ENCODE measurements around the gene GAB2.

GAB2 gene

DNA sequence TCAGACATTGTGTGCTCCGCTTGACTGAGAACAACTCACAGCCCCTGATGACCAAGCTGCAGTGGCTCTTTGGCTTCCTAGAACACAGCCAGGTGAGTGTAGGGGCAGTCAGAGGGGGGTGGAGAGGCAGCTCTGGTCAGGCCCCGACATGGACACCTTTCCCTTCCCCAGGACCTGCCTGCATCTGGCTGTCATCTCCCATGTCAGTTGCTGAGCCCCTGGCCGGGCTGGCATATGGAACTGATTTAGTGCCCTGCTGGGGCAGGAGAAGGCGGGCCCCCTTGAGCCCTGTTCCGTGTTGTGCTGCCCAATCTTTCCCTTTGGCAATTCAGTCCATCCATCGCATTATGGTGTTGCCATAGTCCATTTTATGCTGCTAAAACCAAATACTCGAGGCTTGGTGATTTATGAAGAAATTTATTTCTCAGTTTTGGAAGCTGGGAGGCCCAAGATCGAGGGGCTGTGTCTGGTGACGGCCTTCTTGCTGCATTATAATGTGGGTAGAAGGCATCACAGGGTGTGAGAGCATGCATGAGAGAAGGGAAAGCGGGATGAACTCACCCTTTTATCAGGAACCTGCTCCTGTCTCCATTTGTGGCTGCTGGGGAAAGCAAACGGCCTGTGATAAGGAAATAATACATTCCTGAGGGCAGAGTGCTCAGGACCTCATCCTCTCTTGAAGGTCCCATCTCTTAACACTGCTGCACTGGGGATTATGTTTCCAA, 209.9 kb downstream of the GAB2 start:
- DNase-seq (ENCODE audit: low read depth in 2 of 2): no peak

DNA sequence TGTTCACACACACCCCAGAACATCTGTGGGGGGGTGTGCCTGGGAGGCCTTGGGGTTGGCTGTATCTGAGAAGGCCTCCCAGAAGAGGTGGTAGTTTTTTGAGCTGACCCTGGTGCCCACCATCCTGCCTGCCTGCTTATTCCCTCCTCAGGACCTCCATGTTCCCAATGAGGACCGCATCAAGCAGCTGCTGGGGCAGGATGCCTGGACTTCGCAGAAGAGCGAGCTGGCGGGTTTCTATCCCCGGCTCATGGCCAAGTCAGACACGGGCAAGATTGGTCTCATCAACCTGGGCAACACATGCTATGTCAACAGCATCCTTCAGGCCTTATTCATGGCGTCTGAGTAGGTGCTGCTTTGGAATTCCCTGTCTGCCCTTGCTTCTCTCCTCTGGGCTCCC, 211.9 kb downstream of the GAB2 start:
- DNase-seq (ENCODE audit: low read depth in 2 of 2): no peak

DNA sequence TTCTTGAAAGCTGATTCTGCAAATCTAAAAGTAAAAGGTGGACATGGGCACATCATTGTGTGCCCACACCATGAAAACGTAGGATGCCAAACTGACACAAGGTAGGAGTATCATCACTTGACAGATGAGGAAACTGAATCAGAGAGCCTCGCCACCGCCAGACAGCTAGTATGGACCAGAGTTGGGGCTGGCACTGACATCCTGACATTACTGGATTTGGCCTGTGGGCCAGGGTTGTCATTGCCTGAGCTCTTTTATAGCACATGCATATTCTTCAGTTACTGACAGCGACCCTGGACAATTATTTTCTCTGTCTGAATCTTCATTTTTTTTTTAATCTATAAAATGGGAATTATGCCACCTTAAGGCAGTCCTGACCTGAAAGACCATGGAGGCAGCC, 212.4 kb downstream of the GAB2 start:
- DNase-seq (ENCODE audit: low read depth in 2 of 2): no peak

DNA sequence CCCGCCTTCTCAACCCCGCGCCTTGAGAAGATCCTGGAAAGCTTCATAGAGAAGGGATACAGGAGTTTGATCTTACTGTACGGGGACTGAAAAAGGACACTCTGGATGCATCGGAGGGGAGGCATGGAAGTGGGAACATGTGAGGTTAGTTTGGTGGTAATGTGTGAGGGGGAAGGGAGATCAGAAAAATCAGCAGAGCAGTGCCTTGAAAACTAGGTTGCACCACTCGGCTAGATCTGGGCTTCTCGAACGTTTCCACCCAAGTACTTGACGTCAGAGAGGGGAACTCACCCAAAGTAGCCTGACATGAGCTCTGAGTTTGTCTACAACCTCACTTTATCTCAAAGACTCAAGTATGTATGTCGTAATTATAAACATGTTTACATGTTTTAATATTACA, 214.4 kb downstream of the GAB2 start:
- no peak for DNase-seq (ENCODE audit: low read depth in 2 of 2)

DNA sequence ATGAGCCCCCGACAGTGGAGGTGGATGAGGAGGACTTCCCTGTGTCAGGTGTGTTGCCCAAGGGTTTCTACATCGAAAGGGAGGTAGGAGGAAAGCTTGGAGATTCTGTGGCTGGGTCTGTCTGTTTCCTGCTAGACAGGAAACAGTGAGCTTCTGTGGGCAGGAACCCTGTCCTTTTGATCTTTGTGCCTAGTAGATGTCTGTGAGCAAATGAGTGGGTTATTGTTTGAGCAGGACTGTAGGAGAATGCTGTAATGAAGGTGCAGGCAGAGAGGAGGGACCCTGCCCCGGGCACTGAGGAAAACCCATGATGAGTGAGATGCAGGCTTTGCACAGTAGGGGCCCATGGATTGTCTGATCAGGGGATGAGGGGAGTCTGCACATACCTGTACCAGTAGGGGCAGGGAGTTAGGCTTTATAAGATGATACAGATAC, 214.9 kb downstream of the GAB2 start:
- DNase-seq (ENCODE audit: low read depth in 2 of 2): no peak

DNA sequence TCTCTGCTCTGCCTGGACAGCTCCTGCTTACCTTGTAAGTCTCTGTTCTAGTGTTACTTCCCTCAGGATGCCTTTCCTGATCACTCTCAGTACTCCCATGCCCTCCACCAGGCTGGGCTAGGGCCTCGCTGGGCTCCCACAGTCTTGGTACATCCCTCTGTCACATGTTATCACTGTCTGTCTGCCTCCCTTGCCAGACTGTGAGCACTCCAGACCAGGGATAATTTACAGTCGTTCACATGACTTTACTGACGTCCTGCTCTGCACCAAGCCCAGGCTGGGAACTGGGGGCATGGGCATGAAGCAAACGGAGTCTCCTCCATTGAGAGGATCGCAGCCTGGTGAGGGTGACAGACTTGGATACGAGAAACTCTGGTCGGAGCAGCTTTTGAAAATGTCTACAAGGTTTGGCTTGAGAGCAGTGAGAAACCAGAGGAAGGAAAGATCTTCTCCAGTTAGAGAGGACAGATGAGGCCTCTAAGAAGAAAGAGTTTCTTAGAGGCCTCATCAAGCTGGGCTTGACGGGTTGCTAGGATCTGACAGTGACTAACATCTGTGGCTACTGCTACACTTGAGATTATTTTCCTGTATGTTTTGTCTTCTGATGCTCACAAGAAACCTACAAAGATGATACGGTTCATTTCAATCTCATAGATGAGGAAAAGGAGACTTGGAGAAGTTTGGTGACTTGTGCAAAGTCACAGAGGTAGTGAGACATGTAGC, 216.4 kb downstream of the GAB2 start:
- DNase-seq (ENCODE audit: low read depth in 2 of 2): no peak

DNA sequence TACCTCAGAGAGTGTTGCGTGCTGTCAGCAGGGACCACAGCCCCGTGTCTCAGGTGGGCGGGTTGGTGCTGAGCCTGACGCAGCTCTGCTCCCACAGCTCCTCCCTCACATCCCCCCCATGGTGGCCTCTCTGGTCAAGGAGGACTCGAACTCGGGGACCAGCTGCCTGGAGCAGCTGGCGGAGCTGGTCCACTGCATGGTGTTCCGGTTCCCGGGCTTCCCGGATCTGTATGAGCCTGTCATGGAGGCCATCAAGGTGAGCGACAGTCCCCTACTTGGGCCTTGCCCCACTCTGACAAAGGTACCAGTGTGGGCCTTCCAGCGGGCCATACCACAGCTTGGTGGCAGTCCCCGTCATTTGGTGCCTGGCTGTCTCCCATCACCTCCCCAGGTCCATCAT, 217.1 kb downstream of the GAB2 start:
- no peak for DNase-seq (ENCODE audit: low read depth in 2 of 2)

DNA sequence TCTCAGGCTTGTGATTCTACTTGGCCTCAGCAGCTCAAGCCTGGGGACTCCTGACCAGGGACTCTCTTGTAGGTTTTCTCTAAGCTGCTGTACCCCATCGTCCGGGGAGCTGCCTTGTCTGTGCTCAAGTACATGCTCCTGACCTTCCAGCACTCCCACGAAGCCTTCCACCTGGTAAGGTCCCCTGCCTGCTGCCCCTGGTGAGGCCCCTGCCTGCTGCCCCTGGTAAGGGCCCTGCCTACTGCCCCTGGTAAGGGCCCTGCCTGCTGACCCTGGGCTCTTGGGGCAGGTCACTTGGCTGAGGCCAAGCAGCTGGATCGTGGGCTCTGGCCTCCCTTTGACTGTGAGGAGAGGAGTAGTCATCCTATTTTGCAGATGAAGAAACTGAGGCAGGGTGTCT, 217.6 kb downstream of the GAB2 start:
- no peak for DNase-seq (ENCODE audit: low read depth in 2 of 2)

DNA sequence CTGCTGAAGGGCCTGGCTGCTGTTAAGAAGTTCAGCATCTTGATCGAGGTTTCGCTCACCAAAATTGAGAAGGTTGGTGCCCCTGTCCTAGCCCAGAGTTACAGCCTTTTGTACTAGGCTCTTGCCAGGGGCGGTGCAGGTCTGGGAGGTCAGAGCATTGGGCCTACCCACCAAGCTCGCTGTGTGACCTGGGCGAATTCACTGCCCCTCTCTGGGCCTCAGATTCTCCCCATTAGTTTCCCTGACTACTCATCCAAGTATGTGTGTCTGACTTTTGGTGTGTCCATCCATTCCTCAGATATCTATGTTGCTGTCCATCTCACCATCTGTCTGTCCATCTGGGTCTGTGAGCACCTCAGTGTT, 218.0 kb downstream of the GAB2 start:
- no peak for DNase-seq (ENCODE audit: low read depth in 2 of 2)

DNA sequence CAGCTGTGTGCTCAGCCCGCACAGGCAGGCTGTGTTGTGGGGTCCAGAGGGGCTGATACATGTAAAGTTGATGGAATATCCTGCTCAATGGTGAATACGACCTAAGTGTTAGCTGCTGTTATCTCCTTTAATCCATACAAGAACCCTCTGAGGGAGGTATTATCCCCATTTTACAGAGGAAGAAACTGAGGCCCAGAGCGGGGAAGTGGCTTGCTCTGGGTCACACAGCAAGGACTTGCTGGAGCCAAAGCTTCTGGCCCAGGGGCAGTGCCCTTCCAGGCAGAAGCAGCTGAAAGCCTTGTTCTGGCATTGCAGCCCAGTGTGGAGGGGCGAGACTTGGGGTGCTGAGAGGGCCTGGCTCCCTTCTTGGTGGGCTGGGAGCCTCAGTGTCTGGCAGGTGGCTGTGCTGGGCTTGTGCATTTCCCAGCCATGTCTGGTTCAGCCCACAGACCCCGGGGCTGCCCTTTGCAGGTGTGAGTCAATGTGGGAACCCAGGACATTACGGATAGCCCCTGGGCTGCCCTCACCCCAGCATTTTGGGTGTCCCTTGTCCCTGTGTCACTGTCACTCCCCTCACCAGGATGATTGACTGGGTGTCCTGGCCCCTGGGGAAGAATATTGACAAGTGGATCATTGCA, 218.5 kb downstream of the GAB2 start:
- DNase-seq (ENCODE audit: low read depth in 2 of 2): no peak

DNA sequence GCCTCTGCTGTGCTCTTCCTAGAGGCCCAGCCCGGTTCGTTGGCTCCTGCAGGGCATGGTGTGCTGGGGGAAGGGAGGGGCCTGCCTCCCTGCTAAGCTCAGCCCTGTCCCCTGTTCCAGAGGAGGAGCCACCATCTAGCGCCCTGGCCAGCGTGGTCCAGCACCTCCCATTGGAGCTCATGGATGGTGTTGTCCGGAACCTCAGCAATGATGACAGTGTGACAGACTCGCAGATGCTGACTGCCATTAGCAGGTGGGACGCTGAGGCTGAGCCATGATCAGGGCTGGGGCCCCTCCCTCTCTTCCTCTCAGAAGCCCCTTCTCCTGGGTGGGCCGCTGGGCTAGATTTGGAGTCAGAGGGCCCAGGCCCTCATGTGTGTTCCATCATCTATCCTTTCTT, 219.8 kb downstream of the GAB2 start:
- no peak for DNase-seq (ENCODE audit: low read depth in 2 of 2)

DNA sequence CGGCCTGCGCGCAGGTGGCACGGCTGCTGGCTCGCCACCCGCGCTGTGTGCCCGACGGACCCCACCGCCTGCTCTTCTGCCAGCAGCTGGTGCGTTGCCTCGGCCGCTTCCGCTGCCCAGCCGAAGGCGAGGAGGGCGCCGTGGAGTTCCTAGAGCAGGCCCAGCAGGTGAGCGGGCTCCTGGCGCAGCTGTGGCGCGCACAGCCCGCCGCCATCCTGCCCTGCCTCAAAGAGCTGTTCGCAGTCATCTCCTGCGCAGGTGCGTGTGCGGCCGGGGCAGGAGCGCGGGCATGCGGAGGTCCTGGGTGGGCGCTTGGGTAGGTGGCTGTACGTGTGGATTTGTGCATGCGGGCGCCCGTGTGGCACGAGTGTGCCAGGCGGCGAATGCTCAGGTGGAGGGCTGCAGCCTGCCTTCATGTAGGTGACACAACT, 220.9 kb downstream of the GAB2 start:
- no peak for DNase-seq (ENCODE audit: low read depth in 2 of 2)

DNA sequence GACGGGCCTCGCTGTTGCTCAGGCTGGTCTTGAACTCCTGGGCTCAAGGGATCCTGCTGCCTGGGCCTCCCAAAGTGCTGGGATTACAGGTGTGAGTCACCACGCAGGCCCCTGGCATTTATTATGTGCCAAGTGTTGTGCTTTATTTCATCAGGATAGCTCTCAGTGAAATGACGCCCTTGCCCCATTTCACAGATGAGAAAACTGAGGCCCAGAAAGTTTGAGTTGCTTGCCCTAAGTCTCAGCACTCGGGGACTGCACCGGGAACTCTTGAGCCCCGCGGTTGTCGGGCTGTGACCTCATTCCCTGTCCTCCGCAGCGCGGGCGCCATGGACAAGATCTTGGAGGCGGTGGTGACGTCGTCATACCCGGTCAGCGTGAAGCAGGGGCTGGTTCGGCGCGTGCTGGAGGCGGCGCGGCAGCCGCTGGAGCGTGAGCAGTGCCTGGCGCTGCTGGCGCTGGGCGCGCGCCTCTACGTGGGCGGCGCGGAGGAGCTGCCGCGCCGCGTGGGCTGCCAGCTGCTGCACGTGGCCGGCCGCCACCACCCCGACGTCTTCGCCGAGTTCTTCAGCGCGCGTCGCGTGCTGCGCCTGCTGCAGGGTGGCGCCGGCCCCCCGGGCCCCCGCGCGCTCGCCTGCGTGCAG, 221.6 kb downstream of the GAB2 start:
- DNase-seq (ENCODE audit: low read depth in 2 of 2): no peak

DNA sequence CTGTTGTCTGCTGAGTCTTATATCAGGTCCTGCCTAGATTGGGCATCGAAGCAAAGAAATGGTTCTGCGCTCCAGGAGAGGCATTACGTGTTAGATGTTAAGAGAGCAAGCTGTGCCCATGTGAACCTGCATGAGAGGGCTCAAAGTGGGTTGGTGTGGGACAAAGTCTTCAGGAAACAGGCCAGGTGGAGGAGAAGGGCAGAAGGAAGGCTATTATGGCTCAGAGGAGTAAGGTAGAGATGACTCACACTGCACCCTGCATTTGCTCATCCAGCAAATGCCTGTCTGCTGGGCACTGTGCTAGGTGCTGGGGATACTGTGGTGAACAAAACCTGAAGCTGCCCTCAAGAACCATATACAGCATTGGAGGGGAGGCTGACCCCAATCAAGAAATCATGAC, 223.1 kb downstream of the GAB2 start:
- DNase-seq (ENCODE audit: low read depth in 2 of 2): no peak

DNA sequence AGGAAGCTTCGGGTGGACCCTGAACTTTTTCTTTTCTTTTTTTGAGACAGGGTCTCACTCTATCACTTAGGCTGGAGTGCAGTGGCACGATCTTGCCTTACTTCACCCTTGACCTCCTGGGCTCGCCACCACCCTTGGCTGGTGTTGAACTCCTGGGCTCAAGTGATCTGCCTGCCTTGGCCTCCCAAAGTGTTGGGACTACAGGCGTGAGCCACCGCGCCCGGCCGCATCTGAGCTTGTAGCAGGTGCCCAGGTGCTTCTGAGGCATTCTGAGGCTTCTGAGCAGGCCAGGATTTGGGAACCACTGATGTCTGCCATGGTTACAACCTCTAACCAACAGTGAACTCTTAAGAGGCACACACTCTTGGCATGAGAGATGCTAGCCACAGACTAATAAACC, 223.8 kb downstream of the GAB2 start:
- DNase-seq (ENCODE audit: low read depth in 2 of 2): no peak

DNA sequence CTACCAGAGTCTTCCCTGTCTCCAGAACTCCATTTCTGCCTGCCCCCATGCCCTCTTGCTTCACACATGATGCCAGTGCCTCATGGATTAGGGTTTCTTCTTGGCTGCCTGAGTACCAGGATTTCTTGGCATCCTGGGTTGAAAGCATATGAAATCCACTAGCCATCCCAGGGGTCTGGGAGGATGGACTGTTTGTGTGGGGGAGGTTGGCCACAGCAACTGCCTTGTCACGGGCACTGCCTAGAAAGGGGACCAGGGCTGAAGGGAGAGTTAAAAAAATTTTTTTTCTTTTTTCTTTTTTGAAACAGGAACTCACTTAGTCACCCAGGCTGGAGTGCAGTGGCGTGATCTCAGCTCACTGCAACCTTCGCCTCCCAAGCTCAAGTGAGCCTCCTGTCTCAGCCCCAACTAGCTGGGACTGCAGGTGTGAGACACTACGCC, 224.7 kb downstream of the GAB2 start:
- DNase-seq (ENCODE audit: low read depth in 2 of 2): no peak

DNA sequence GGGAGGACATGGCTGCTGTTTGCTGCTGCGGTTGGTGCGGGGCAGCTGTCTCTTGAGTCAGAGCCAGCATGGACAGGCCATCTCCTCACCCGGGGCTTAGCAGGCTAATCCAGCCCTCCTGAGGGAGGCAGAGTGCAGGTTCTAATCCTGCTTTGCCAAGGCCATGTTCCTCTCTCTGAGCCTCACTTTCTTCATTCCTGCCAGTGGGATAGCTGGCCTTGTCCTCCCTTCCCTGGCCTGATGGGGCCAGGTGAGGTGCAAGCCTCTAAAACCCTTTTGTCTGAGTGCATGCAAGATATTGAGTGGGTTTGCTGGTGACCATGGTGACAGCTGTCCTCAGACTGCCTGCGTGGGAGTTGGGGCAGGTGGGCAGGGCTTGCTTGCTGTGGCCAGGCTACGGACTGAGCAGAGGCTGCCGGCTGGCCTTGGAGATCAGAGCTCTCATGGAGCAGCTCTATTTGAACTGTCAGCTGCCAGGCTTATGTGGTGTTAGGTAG, 225.3 kb downstream of the GAB2 start:
- DNase-seq (ENCODE audit: low read depth in 2 of 2): no peak

DNA sequence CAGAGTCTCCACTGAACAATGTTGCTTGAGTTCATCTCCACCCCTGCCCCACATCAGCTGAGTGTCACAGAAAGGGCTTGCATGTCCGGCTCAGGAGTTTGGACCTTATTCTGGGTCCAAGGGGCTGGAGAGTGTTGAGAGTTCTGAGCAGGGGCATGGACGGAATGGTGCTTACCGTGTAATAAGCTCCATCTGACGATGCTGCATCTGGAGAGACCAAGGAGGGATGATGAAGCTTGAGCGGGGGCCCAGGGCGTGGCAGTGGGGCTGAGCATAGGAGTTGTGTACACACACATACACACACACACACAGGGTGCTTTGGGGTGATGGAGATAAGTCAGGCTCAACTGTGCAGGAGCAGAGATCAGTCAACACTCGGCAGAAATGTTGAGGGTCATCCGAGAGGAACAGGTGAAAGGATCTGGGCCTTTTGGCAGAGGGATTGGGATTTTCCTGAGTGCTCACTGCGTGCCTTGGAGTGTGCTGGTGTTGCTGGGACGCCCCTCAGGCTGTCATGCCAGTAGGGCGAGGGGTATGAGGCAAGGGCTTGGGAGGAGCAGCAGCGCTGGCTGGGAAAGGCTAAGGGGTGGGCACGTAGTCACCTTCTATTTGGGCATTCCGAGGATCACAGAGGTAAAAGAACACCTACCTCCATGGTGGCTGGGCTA, 226.6 kb downstream of the GAB2 start:
- DNase-seq (ENCODE audit: low read depth in 2 of 2): no peak

DNA sequence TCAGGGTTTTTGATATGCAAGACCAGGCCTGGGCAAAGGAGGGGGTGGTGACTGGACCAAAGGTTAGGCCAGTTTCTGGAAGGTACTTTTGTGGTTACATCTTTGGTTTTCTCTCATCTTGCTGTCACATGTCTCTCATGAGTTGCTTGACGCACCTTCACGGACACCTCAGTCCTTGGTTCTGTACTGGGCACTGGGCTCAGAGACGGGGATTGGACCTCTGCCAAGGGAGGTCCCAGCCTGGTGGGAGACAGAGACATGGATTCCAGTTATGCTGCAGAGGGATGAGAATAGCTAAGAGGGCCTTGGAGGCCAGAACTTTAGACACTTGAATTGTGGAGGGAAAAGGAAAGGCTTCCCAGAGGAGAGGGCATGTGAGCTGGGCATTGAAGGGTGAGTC, 227.2 kb downstream of the GAB2 start:
- no peak for DNase-seq (ENCODE audit: low read depth in 2 of 2)

DNA sequence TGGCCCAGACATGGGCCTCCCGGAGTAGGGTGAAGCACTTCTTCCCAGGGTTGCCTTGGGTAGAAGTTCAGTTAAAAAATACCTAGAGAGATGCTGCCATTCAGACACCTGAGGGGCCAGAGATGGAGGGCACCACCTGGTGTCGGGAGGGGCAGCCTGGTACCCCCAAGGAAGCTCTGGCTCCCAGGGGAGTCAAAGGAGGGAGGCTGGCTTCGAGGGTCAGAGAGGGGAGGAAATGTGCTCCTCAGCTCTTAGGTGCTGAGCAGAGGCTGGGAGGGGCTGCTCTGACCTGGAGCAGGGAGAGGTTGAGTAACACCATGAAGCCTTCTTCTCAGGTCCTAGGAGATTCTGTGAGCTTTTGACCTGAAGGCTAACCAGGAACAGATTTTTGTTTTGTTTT, 227.8 kb downstream of the GAB2 start:
- DNase-seq (ENCODE audit: low read depth in 2 of 2): no peak

DNA sequence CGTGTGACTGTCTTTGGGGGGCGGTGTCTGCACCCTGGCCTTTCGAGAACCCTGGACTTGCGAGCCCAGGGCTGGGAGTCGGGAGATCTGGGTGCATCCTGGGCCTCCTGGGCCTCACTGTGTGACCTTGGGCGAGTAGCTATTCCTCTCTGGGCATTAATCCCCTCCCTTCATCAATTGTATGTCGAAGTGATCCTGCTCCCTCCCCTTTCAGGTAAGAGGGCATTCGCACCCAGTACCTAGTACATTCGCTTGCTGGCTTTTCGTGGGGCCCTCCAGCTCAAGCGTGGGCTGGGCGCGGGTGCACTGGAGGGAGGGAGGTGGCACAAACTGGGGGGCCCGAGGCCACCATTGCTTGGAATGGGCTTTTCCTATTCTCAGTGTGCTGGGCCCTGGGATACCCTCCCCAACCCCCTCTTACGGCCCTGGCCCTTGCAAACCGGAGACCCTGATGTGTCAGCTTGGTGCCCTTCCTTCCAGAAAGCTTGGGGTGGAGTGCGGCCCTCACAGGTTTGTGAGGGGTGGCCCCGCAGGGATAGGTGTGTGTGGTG, 228.4 kb downstream of the GAB2 start:
- no peak for DNase-seq (ENCODE audit: low read depth in 2 of 2)
